ENCODE results near the gene HERC4. TPM values are rescaled to one million over a fixed set of nuclear protein-coding genes. Genes with fewer than 3 reads are reported as not detected.

The HERC4 gene
- total RNA-seq, 1 experiment from 2014 or later = 57.4 TPM

- H3K4me3 ChIP-seq (ENCODE audit: low read length) = no peak overlapping the region
- no peak overlapping the region for H3K9ac ChIP-seq (ENCODE audit: low read length)
- H3K4me2 ChIP-seq (ENCODE audit: low read length) = no peak overlapping the region
- H2AFZ ChIP-seq (ENCODE audit: low read length) = peak overlapping the region; percentile 25; the same call in 1 of the 2 replicates
- BruUV-seq (replicated peaks) = no TSS peak
- DNase-seq (no peak), ATAC-seq (no peak)
- no peaks in the 10 kb centered on the region for H3K9me2 ChIP-seq (replicated peaks; ENCODE audit: low read length)
- intact Hi-C loops (cut with micrococcal nuclease) = loop anchor here (2.0 kb wide), 1 partner anchor 227 kb away; no protein-coding TSS in a partner anchor
- peaks cover 4% of the 10 kb centered on the region for H3F3A ChIP-seq (ENCODE audit: low read length, unreplicated experiment)
- CTCF ChIA-PET = interaction anchor here (0.7 to 0.8 kb wide), 2 partner anchors 9 to 126 kb away, joined by 3 to 5 read pairs; no protein-coding TSS in a partner anchor
- H3K9me3 ChIP-seq (ENCODE audit: low read length) = no peaks in the 10 kb centered on the region
- no peaks in the 10 kb centered on the region for H3K27me3 ChIP-seq (ENCODE audit: low read length)
- H4K20me1 ChIP-seq (ENCODE audit: low read length) = no peaks in the 10 kb centered on the region
- no peaks in the 10 kb centered on the region for H3K79me2 ChIP-seq (ENCODE audit: low read length)
- POLR2A ChIA-PET (ENCODE audit: unreplicated experiment) = no interaction called here
- H3K4me1 ChIP-seq (ENCODE audit: insufficient read depth, low read length) = peaks cover 53% of the 10 kb centered on the region
- H3K27ac ChIP-seq (ENCODE audit: low read length) = no peak overlapping the region
- TF ChIP-seq, protein P1, sequence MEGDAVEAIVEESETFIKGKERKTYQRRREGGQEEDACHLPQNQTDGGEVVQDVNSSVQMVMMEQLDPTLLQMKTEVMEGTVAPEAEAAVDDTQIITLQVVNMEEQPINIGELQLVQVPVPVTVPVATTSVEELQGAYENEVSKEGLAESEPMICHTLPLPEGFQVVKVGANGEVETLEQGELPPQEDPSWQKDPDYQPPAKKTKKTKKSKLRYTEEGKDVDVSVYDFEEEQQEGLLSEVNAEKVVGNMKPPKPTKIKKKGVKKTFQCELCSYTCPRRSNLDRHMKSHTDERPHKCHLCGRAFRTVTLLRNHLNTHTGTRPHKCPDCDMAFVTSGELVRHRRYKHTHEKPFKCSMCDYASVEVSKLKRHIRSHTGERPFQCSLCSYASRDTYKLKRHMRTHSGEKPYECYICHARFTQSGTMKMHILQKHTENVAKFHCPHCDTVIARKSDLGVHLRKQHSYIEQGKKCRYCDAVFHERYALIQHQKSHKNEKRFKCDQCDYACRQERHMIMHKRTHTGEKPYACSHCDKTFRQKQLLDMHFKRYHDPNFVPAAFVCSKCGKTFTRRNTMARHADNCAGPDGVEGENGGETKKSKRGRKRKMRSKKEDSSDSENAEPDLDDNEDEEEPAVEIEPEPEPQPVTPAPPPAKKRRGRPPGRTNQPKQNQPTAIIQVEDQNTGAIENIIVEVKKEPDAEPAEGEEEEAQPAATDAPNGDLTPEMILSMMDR (conservative IDR thresholded peaks at IDR 0.05; ENCODE audit: low read depth, low read length) = no peak
- no peak for TF ChIP-seq EZH2phosphoT487 (IDR thresholded peaks at IDR 0.05; ENCODE audit: borderline replicate concordance, low read length)
- TF ChIP-seq EZH2 (IDR thresholded peaks at IDR 0.05; ENCODE audit: low read length, unreplicated experiment) = no peak
- H3K36me3 ChIP-seq (ENCODE audit: low read depth, low read length) = no peaks in the 10 kb centered on the region
Observed at GRCh38 chr10:68081916-68082315, 6.8 kb upstream of the HERC4 start.

GRCh38 chr10:68080853-68081431 is 5.9 kb upstream of the HERC4 start:
- no TSS peak for BruUV-seq (replicated peaks)
- H3K4me1 ChIP-seq (ENCODE audit: insufficient read depth, low read length) = peaks cover 44% of the 10 kb centered on the region
- CTCF ChIA-PET = no interaction called here

DNA sequence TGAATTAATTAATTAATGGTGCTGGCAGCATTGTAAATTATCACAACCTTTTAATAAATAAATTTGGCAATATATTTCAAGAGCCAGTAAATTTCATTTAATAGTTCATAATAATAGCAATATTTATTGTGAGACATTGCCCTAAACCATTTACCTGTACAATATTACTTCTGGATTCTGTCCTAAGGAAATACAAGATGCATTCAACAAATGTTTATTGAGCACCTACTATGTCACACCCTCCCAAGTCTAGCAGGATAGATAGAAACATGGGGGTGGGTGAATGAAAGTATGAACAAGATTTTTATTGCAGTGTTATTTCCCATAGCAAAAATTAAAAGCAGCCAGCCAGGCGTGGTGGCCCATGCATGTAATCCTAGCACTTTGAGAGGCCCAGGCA is 4.4 kb upstream of the HERC4 start:
- POLR2A ChIA-PET (ENCODE audit: unreplicated experiment) = no interaction called here
- BruUV-seq (replicated peaks) = no TSS peak
- CTCF ChIA-PET = no interaction called here
- no peak for TF ChIP-seq EZH2 (IDR thresholded peaks at IDR 0.05; ENCODE audit: low read length, unreplicated experiment)
- TF ChIP-seq, protein P1 (conservative IDR thresholded peaks at IDR 0.05; ENCODE audit: low read depth, low read length) = no peak
- Histone ChIP-seq H3K9me3 (ENCODE audit: low read length) (no peaks in the 10 kb centered on the region), H3K4me2 (ENCODE audit: low read length) (no peak overlapping the region), H3F3A (ENCODE audit: low read length, unreplicated experiment) (no peaks in the 10 kb centered on the region), H4K20me1 (ENCODE audit: low read length) (no peaks in the 10 kb centered on the region), H3K9ac (ENCODE audit: low read length) (no peak overlapping the region), H3K4me1 (ENCODE audit: insufficient read depth, low read length) (peaks cover 39% of the 10 kb centered on the region), H3K9me2 (replicated peaks; ENCODE audit: low read length) (no peaks in the 10 kb centered on the region), H3K79me2 (ENCODE audit: low read length) (peaks cover 10% of the 10 kb centered on the region), H3K36me3 (ENCODE audit: low read depth, low read length) (no peaks in the 10 kb centered on the region), H3K27me3 (ENCODE audit: low read length) (no peaks in the 10 kb centered on the region), H3K4me3 (ENCODE audit: low read length) (no peak overlapping the region), H3K27ac (ENCODE audit: low read length) (no peak overlapping the region), H2AFZ (ENCODE audit: low read length) (no peak overlapping the region)
- intact Hi-C loops (cut with micrococcal nuclease) = no loop called here
- no peak for ATAC-seq
- DNase-seq = no peak

More at GRCh38 chr10:68080853-68081431, 5.9 kb upstream of the HERC4 start:
- no peak overlapping the region for H3K27ac ChIP-seq (ENCODE audit: low read length)
- POLR2A ChIA-PET (ENCODE audit: unreplicated experiment) = no interaction called here
- peak overlapping the region; percentile 3; the same call in 1 of the 2 replicates for H3K4me2 ChIP-seq (ENCODE audit: low read length)
- DNase-seq (peak; percentile 56), ATAC-seq (peak; percentile 12; the same call in 1 of the 2 replicates)
- TF ChIP-seq EZH2 (IDR thresholded peaks at IDR 0.05; ENCODE audit: low read length, unreplicated experiment) = no peak
- TF ChIP-seq EZH2phosphoT487 (IDR thresholded peaks at IDR 0.05; ENCODE audit: borderline replicate concordance, low read length) = no peak
- TF ChIP-seq, protein P1 (conservative IDR thresholded peaks at IDR 0.05; ENCODE audit: low read depth, low read length) = no peak
- no peaks in the 10 kb centered on the region for H3K79me2 ChIP-seq (ENCODE audit: low read length)
- intact Hi-C loops (cut with micrococcal nuclease) = no loop called here
- H3K9ac ChIP-seq (ENCODE audit: low read length) = no peak overlapping the region
- H3K9me3 ChIP-seq (ENCODE audit: low read length) = no peaks in the 10 kb centered on the region
- no peaks in the 10 kb centered on the region for H3K27me3 ChIP-seq (ENCODE audit: low read length)
- no peaks in the 10 kb centered on the region for H4K20me1 ChIP-seq (ENCODE audit: low read length)
- no peaks in the 10 kb centered on the region for H3F3A ChIP-seq (ENCODE audit: low read length, unreplicated experiment)
- H3K36me3 ChIP-seq (ENCODE audit: low read depth, low read length) = no peaks in the 10 kb centered on the region
- no peak overlapping the region for H3K4me3 ChIP-seq (ENCODE audit: low read length)
- peak overlapping the region; percentile 13; the same call in 1 of the 2 replicates for H2AFZ ChIP-seq (ENCODE audit: low read length)
- no peaks in the 10 kb centered on the region for H3K9me2 ChIP-seq (replicated peaks; ENCODE audit: low read length)

Measured in PC-3 (cell line).